H1 (cell line): ENCODE measurements around the gene NLRC3. TPM values are rescaled to one million over a fixed set of nuclear protein-coding genes. Genes with fewer than 3 reads are reported as not detected.

Experiments
- BCL11A ChIP-seq, 2 experiments: IDR thresholded peaks; one replicate each; pipeline ENCODE4 v1.6.1; 2011; ENCODE audit warnings: low read depth in 2 of 2, low read length in 2 of 2, mild to moderate bottlenecking in 2 of 2
- BRCA1 ChIP-seq: IDR thresholded peaks from 2 replicates; pipeline ENCODE4 v1.6.1; 2012; ENCODE audit warnings: low read depth, low read length, improper control_type of control experiment
- CHD2 ChIP-seq: IDR thresholded peaks from 2 replicates; pipeline ENCODE4 v1.6.1; 2012; ENCODE audit warnings: low read length, improper control_type of control experiment
- CTBP2 ChIP-seq: IDR thresholded peaks from 2 replicates; pipeline ENCODE4 v1.7.0; 2011; ENCODE audit warnings: borderline replicate concordance, mild to moderate bottlenecking, moderate library complexity, mixed read lengths, low read length; ENCODE audit not compliant: insufficient read depth, insufficient read length
- EGR1 ChIP-seq: IDR thresholded peaks from 2 replicates; pipeline ENCODE4 v1.6.1; 2011; ENCODE audit warnings: low read depth, low read length, borderline replicate concordance
- GABPA ChIP-seq: IDR thresholded peaks from 2 replicates; pipeline ENCODE4 v1.6.1; 2011; ENCODE audit warnings: mild to moderate bottlenecking, low read length, moderate library complexity, borderline replicate concordance; ENCODE audit not compliant: insufficient read depth
- KDM1A ChIP-seq: fragments of 200-600, 300-600 bp; sonication (generic); IDR thresholded peaks from 2 replicates; pipeline ENCODE4 v1.7.1; 2016; ENCODE audit warnings: mild to moderate bottlenecking, low read length, borderline replicate concordance
- NRF1 ChIP-seq: IDR thresholded peaks from 2 replicates; pipeline ENCODE4 v1.6.1; 2011; ENCODE audit warnings: mild to moderate bottlenecking, low read depth, low read length, improper control_type of control experiment
- RFX5 ChIP-seq: IDR thresholded peaks from 2 replicates; pipeline ENCODE4 v1.6.1; 2011; ENCODE audit warnings: low read depth, low read length, improper control_type of control experiment, borderline replicate concordance
- SAP30 ChIP-seq: fragments of 300-600 bp; sonication (generic); IDR thresholded peaks from 2 replicates; pipeline ENCODE4 v1.7.1; 2012; ENCODE audit warnings: low read length, moderate library complexity, mild to moderate bottlenecking, inconsistent platforms; ENCODE audit not compliant: insufficient read depth, insufficient replicate concordance
- SP1 ChIP-seq: IDR thresholded peaks from 2 replicates; pipeline ENCODE4 v1.6.1; 2011; ENCODE audit warnings: low read depth, low read length
- TAF1 ChIP-seq: IDR thresholded peaks from 2 replicates; pipeline ENCODE4 v1.6.1; 2011; ENCODE audit warnings: mild to moderate bottlenecking, low read depth, low read length
- TAF7 ChIP-seq: optimal IDR thresholded peaks from 2 replicates; pipeline ENCODE3; 2011; ENCODE audit warnings: low read depth, mild to moderate bottlenecking, inconsistent platforms, low read length, moderate library complexity, borderline replicate concordance
- polyA plus RNA-seq, 7 experiments: library from polyadenylated mRNA; depleted of rRNA in 3 of 7; stranded (reverse) in 5 of 7; unstranded in 2 of 7; fragments of >200 nt in 5 of 7; fragments of 200-250 nt in 2 of 7; gene quantifications; 1 replicate in 5 of 7; 2 replicates in 1 of 7; 4 replicates in 1 of 7; pipeline versions ENCODE4 v1.2.1 to v1.2.3, GENCODE V29; 2011 to 2013; ENCODE audit warnings: missing spikeins in 2 of 7, mixed read lengths in 2 of 7
- total RNA-seq: library from RNA; stranded (reverse); fragmentation: NEBNext Ultra II Directional; extraction: Animal tissue kit (Norgen Biotek cat#: 25700); gene quantifications from 2 replicates; pipeline ENCODE4 v1.2.1, GENCODE V29; 2021
- TF ChIP-seq, protein P1 (sequence below): IDR thresholded peaks from 2 replicates; pipeline ENCODE4 v1.6.1; 2011; ENCODE audit warnings: low read length, improper control_type of control experiment
- TF ChIP-seq, protein P2 (sequence below), 3 experiments: IDR thresholded peaks; 1 replicate in 2 of 3; 2 replicates in 1 of 3; pipeline versions ENCODE4 v1.5.1 to v1.6.1; 2011; ENCODE audit warnings: low read length in 3 of 3, mild to moderate bottlenecking in 3 of 3, inconsistent platforms in 2 of 3, low read depth in 1 of 3, moderate library complexity in 1 of 3; ENCODE audit not compliant: insufficient read depth in 1 of 3; ENCODE audit errors: control extremely low read depth in 1 of 3
- TF ChIP-seq, protein P3 (sequence below): IDR thresholded peaks from 2 replicates; pipeline ENCODE4 v1.6.1; 2012; ENCODE audit warnings: inconsistent platforms
- TF ChIP-seq, protein P4 (sequence below): IDR thresholded peaks from 2 replicates; pipeline ENCODE4 v1.6.1; 2012; ENCODE audit warnings: low read length, inconsistent platforms

The NLRC3 gene
- total and polyA plus RNA-seq, 2 of the 8 experiments (the other 6 are each of a cell fraction or from before 2014, with no cell fraction given): 0.18 to 0.20 TPM

DNA sequence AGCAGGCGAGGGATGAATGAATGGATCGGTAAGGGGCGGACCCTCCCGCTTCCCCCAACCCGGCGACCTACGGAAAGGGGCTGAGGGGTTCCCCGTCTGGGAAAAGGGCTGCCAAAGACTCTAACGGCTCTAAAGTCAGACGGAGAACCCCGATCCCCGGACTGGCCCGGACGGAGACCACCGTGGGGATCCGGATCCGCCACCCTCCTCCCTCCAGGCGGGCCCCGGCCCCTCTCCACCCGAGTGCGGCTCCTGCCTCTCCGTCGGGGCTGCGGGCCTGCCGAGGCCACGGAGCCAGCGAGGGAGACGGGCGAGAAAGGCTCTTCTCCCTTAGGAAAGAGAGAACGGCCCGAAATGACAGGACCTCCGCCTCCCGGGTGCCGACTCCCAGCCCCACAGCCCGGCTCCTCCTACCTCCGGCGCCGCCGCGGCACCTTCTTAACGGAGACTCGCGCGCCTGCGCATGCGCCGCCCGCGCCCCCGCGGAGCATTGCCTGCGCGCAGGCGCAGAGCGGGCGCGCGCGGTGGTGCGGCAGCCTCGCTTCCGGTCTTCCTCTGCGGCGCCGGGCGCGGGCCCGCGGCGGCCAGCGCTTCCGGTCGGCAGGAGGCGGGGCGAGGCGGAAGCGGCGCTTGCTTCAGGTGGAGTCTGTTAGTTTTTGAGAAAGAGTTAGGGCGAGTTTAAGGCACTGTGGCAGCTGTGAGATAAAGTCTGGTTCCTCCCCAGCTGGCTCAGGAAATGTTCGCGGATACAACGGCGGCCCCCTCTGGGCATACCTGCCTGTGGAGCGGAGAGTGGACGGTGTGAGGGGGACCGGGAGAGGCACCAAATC is 34.2 kb upstream of the NLRC3 start, which contains the start of gene SLX4 (continued):
- TF ChIP-seq NRF1 (peak; percentile 98), SP1 (no peak), BCL11A (IDR thresholded peaks at IDR 0.05; ENCODE audit: low read depth in 2 of 2, low read length in 2 of 2) (no peak), KDM1A (peak; percentile 82), BRCA1 (no peak), TAF1 (peak; percentile 52), RFX5 (no peak), EGR1 (peak; percentile 69; the same call in 1 of the 2 replicates), TAF7 (no peak), SAP30 (no peak), CTBP2 (no peak), CHD2 (no peak), GABPA (peak; percentile 86; the same call in 1 of the 2 replicates)
- TF ChIP-seq, protein P1, sequence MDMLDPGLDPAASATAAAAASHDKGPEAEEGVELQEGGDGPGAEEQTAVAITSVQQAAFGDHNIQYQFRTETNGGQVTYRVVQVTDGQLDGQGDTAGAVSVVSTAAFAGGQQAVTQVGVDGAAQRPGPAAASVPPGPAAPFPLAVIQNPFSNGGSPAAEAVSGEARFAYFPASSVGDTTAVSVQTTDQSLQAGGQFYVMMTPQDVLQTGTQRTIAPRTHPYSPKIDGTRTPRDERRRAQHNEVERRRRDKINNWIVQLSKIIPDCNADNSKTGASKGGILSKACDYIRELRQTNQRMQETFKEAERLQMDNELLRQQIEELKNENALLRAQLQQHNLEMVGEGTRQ: no peak
- TF ChIP-seq, protein P2, sequence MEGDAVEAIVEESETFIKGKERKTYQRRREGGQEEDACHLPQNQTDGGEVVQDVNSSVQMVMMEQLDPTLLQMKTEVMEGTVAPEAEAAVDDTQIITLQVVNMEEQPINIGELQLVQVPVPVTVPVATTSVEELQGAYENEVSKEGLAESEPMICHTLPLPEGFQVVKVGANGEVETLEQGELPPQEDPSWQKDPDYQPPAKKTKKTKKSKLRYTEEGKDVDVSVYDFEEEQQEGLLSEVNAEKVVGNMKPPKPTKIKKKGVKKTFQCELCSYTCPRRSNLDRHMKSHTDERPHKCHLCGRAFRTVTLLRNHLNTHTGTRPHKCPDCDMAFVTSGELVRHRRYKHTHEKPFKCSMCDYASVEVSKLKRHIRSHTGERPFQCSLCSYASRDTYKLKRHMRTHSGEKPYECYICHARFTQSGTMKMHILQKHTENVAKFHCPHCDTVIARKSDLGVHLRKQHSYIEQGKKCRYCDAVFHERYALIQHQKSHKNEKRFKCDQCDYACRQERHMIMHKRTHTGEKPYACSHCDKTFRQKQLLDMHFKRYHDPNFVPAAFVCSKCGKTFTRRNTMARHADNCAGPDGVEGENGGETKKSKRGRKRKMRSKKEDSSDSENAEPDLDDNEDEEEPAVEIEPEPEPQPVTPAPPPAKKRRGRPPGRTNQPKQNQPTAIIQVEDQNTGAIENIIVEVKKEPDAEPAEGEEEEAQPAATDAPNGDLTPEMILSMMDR (IDR thresholded peaks at IDR 0.05; ENCODE audit: control extremely low read depth in 1 of 3, insufficient read depth in 1 of 3, low read depth in 1 of 3, low read length in 3 of 3): no peak
- TF ChIP-seq, protein P3, sequence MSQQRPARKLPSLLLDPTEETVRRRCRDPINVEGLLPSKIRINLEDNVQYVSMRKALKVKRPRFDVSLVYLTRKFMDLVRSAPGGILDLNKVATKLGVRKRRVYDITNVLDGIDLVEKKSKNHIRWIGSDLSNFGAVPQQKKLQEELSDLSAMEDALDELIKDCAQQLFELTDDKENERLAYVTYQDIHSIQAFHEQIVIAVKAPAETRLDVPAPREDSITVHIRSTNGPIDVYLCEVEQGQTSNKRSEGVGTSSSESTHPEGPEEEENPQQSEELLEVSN: no peak
- TF ChIP-seq, protein P4, sequence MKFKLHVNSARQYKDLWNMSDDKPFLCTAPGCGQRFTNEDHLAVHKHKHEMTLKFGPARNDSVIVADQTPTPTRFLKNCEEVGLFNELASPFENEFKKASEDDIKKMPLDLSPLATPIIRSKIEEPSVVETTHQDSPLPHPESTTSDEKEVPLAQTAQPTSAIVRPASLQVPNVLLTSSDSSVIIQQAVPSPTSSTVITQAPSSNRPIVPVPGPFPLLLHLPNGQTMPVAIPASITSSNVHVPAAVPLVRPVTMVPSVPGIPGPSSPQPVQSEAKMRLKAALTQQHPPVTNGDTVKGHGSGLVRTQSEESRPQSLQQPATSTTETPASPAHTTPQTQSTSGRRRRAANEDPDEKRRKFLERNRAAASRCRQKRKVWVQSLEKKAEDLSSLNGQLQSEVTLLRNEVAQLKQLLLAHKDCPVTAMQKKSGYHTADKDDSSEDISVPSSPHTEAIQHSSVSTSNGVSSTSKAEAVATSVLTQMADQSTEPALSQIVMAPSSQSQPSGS: no peak
